A204.1 (cell line): Measurements from ENCODE around the gene RPS6KC1.
"Not testable (repeated sequence)": the region's sequence is repeated elsewhere in the genome, so short reads cannot be mapped to it uniquely, and the experiment has no call there.

Experiments
- FAIRE-seq: peaks from 2 replicates; lab custom pipeline; 2012; peaks lifted over from hg19 to GRCh38; lab: Jason Lieb, UNC

The RPS6KC1 gene

GRCh38 chr1:213159376-213159775, 108.3 kb downstream of the RPS6KC1 start:
- FAIRE-seq, result no peak

- not testable (repeated sequence) for FAIRE-seq
Observed at GRCh38 chr1:213160442-213160841, 109.4 kb downstream of the RPS6KC1 start.

GRCh38 chr1:213162338-213162737, 111.3 kb downstream of the RPS6KC1 start:
- FAIRE-seq, result no peak

- FAIRE-seq, result no peak
Observed at GRCh38 chr1:213162862-213163261, 111.8 kb downstream of the RPS6KC1 start.

GRCh38 chr1:213163278-213163711, 112.3 kb downstream of the RPS6KC1 start:
- no peak for FAIRE-seq

GRCh38 chr1:213164561-213164960, 113.5 kb downstream of the RPS6KC1 start:
- FAIRE-seq, result no peak

- FAIRE-seq, result no peak
Observed at GRCh38 chr1:213166852-213167251, 115.8 kb downstream of the RPS6KC1 start.

GRCh38 chr1:213171711-213172110, 120.7 kb downstream of the RPS6KC1 start:
- no peak for FAIRE-seq

GRCh38 chr1:213176341-213176740, 125.3 kb downstream of the RPS6KC1 start:
- FAIRE-seq, result no peak

GRCh38 chr1:213179784-213180183, 128.7 kb downstream of the RPS6KC1 start:
- no peak for FAIRE-seq

GRCh38 chr1:213180833-213181232, 129.8 kb downstream of the RPS6KC1 start:
- FAIRE-seq, result no peak

GRCh38 chr1:213183036-213183672, 132.1 kb downstream of the RPS6KC1 start:
- FAIRE-seq, result no peak

GRCh38 chr1:213186168-213186567, 135.1 kb downstream of the RPS6KC1 start:
- peak; percentile 14 for FAIRE-seq

GRCh38 chr1:213192026-213192425, 141.0 kb downstream of the RPS6KC1 start:
- no peak for FAIRE-seq

GRCh38 chr1:213194383-213194782, 143.3 kb downstream of the RPS6KC1 start:
- FAIRE-seq, result no peak

GRCh38 chr1:213194855-213195254, 143.8 kb downstream of the RPS6KC1 start:
- no peak for FAIRE-seq

GRCh38 chr1:213196328-213197054, 145.4 kb downstream of the RPS6KC1 start:
- FAIRE-seq, result not testable (repeated sequence)

- no peak for FAIRE-seq
Observed at GRCh38 chr1:213200630-213201029, 149.6 kb downstream of the RPS6KC1 start.

GRCh38 chr1:213201380-213202155, 150.5 kb downstream of the RPS6KC1 start:
- FAIRE-seq, result no peak

GRCh38 chr1:213211201-213211600, 160.2 kb downstream of the RPS6KC1 start:
- FAIRE-seq, result no peak

GRCh38 chr1:213219076-213219475, 168.0 kb downstream of the RPS6KC1 start:
- FAIRE-seq, result not testable (repeated sequence)

GRCh38 chr1:213221209-213221608, 170.2 kb downstream of the RPS6KC1 start:
- FAIRE-seq, result no peak

GRCh38 chr1:213227458-213227857, 176.4 kb downstream of the RPS6KC1 start:
- FAIRE-seq, result no peak
